NCI-H1694 (cell line): ENCODE results near the gene FGL2.
A peak's percentile ranks its signal among the peaks of the same experiment; 100 is the strongest.
"Not testable (repeated sequence)": the region's sequence is repeated elsewhere in the genome, so short reads cannot be mapped to it uniquely, and the experiment has no call there.

Experiments
- DNase-seq: peaks from one replicate; lab custom pipeline; 2025; lab: John Stamatoyannopoulos, UW

The FGL2 gene

GRCh38 chr7:77199013-77199966 is at the start of gene FGL2:
Gene FGL2, minus strand, starts transcription at chr7:77199819. Its CDS starts 26 bp downstream, at chr7:77199793.
- no peak for DNase-seq

- DNase-seq, result no peak
Observed at GRCh38 chr7:77248154-77248553, 48.5 kb upstream of the FGL2 start.

- peak; percentile 66 for DNase-seq
Observed at GRCh38 chr7:77247206-77247850, 47.7 kb upstream of the FGL2 start.

- DNase-seq, result no peak
Observed at GRCh38 chr7:77246026-77246640, 46.5 kb upstream of the FGL2 start.

- no peak for DNase-seq
Observed at GRCh38 chr7:77245015-77245755, 45.6 kb upstream of the FGL2 start.

- DNase-seq, result no peak
Observed at GRCh38 chr7:77244222-77244934, 44.8 kb upstream of the FGL2 start.

- DNase-seq, result no peak
Observed at GRCh38 chr7:77242554-77242953, 42.9 kb upstream of the FGL2 start.

- no peak for DNase-seq
Observed at GRCh38 chr7:77242068-77242467, 42.4 kb upstream of the FGL2 start.

- DNase-seq, result no peak
Observed at GRCh38 chr7:77239471-77239870, 39.9 kb upstream of the FGL2 start.

- no peak for DNase-seq
Observed at GRCh38 chr7:77238703-77239136, 39.1 kb upstream of the FGL2 start.

GRCh38 chr7:77235276-77235675 is 35.7 kb upstream of the FGL2 start:
- DNase-seq, result no peak

GRCh38 chr7:77232467-77232866 is 32.8 kb upstream of the FGL2 start:
- no peak for DNase-seq

GRCh38 chr7:77228795-77229194 is 29.2 kb upstream of the FGL2 start:
- DNase-seq, result not testable (repeated sequence)

GRCh38 chr7:77226357-77226839 is 26.8 kb upstream of the FGL2 start:
- no peak for DNase-seq

GRCh38 chr7:77223261-77223660 is 23.6 kb upstream of the FGL2 start:
- no peak for DNase-seq

- no peak for DNase-seq
Observed at GRCh38 chr7:77222819-77223218, 23.2 kb upstream of the FGL2 start.

- DNase-seq, result no peak
Observed at GRCh38 chr7:77222065-77222464, 22.4 kb upstream of the FGL2 start.

GRCh38 chr7:77219701-77220331 is 20.2 kb upstream of the FGL2 start:
- DNase-seq, result not testable (repeated sequence)

GRCh38 chr7:77217474-77218185 is 18.0 kb upstream of the FGL2 start:
- no peak for DNase-seq
